HepG2 (cell line): ENCODE measurements around the gene DYNC2H1. TPM values are rescaled to one million over a fixed set of nuclear protein-coding genes. Genes with fewer than 3 reads are reported as not detected.

Source experiments
- ATM ChIP-seq: fragments of 450-650 bp; IDR thresholded peaks from 2 replicates; pipeline ENCODE4 v1.7.1; 2017; ENCODE audit warnings: mild to moderate bottlenecking, borderline replicate concordance
- BRF2 ChIP-seq: sonication (generic); formaldehyde crosslinking; IDR thresholded peaks from 2 replicates; pipeline ENCODE4 v1.8.1; 2022; ENCODE audit warnings: mild to moderate bottlenecking, missing genetic modification reagents
- CENPT ChIP-seq: sonication (generic); formaldehyde crosslinking; IDR thresholded peaks from 2 replicates; pipeline ENCODE4 v1.8.0; 2022; ENCODE audit warnings: low read depth, mild to moderate bottlenecking, moderate library complexity, missing genetic modification reagents
- ERF ChIP-seq: IDR thresholded peaks from 2 replicates; pipeline ENCODE4 v1.6.1; 2018; ENCODE audit warnings: missing biosample characterization, missing genetic modification reagents
- HNRNPL ChIP-seq: fragments of 200-400 bp; formaldehyde crosslinking; IDR thresholded peaks from 2 replicates; pipeline ENCODE4 v1.6.1; 2017; ENCODE audit warnings: mild to moderate bottlenecking, low read depth, low read length
- KAT8 ChIP-seq: IDR thresholded peaks from 2 replicates; pipeline ENCODE4 v1.6.1; 2016; ENCODE audit warnings: missing genetic modification reagents, missing compliant biosample characterization
- LCORL ChIP-seq, 2 experiments: fragments of 450-650 bp in 1 of 2; sonication (generic) in 1 of 2; formaldehyde crosslinking in 1 of 2; IDR thresholded peaks; 2 replicates each; pipeline versions ENCODE4 v1.5.0 to v1.6.1; 2017 to 2020; ENCODE audit warnings: antibody characterized with exemption in 1 of 2, missing genetic modification reagents in 1 of 2
- MXD4 ChIP-seq: IDR thresholded peaks from 2 replicates; pipeline ENCODE4 v1.6.1; 2016; ENCODE audit warnings: mild to moderate bottlenecking, missing biosample characterization, missing genetic modification reagents
- NR3C1 ChIP-seq: sonication (generic); formaldehyde crosslinking; IDR thresholded peaks from 2 replicates; pipeline ENCODE4 v1.4.0; 2020; ENCODE audit warnings: missing genetic modification reagents
- RELA ChIP-seq: sonication (generic); formaldehyde crosslinking; IDR thresholded peaks from 2 replicates; pipeline ENCODE4 v1.4.0; 2020; ENCODE audit warnings: missing genetic modification reagents
- THAP7 ChIP-seq: sonication (generic); formaldehyde crosslinking; IDR thresholded peaks from 2 replicates; pipeline ENCODE4 v1.8.1; 2023; ENCODE audit warnings: mild to moderate bottlenecking, missing genetic modification reagents
- ZFX ChIP-seq: sonication (generic); formaldehyde crosslinking; IDR thresholded peaks from 2 replicates; pipeline ENCODE4 v1.4.0; 2020; ENCODE audit warnings: mild to moderate bottlenecking, low read depth, missing genetic modification reagents, moderate library complexity
- ZNF12 ChIP-seq: sonication (generic); formaldehyde crosslinking; IDR thresholded peaks from 2 replicates; pipeline ENCODE4 v1.5.0; 2020; ENCODE audit warnings: missing genetic modification reagents
- ZNF282 ChIP-seq: fragments of 450-650 bp; IDR thresholded peaks from 2 replicates; pipeline ENCODE4 v1.6.1; 2018; ENCODE audit not compliant: partially characterized antibody
- ZNF382 ChIP-seq: sonication (generic); formaldehyde crosslinking; IDR thresholded peaks from 2 replicates; pipeline ENCODE4 v1.5.0; 2020; ENCODE audit warnings: missing genetic modification reagents, mild to moderate bottlenecking, borderline replicate concordance
- ZNF414 ChIP-seq: sonication (generic); formaldehyde crosslinking; IDR thresholded peaks from 2 replicates; pipeline ENCODE4 v1.5.0; 2020; ENCODE audit warnings: missing genetic modification reagents
- polyA plus RNA-seq, 8 experiments: library from polyadenylated mRNA; depleted of rRNA in 3 of 8; stranded (reverse) in 7 of 8; unstranded in 1 of 8; fragments of >200 nt; fragmentation: Illumina TruSeq in 4 of 8; extraction: Trizol in 4 of 8; gene quantifications; 2 replicates each; pipeline versions ENCODE4 v1.2.1 to v1.2.3, GENCODE V29; 2011 to 2016; ENCODE audit warnings: low read depth in 4 of 8, missing spikeins in 1 of 8, mixed read lengths in 1 of 8; ENCODE audit not compliant: insufficient read depth in 1 of 8
- total RNA-seq, 5 experiments: library from RNA; depleted of rRNA; stranded (reverse); fragments of >200 nt; fragmentation: Illumina TruSeq; extraction: Trizol; gene quantifications; 2 replicates each; pipeline ENCODE4 v1.2.3, GENCODE V29; 2016; ENCODE audit warnings: low read depth in 1 of 5
- TF ChIP-seq, protein P1 (sequence below): sonication (generic); formaldehyde crosslinking; IDR thresholded peaks from 2 replicates; pipeline ENCODE4 v1.4.0; 2020; ENCODE audit warnings: missing genetic modification reagents, mild to moderate bottlenecking, borderline replicate concordance
- TF ChIP-seq, protein P2 (sequence below): sonication (generic); formaldehyde crosslinking; IDR thresholded peaks from 2 replicates; pipeline ENCODE4 v1.5.0; 2020; ENCODE audit warnings: mild to moderate bottlenecking, missing genetic modification reagents

DYNC2H1 gene
- total and polyA plus RNA-seq, 2 of the 13 experiments (the other 11 are each of a cell fraction or from before 2014, with no cell fraction given): 0.49 to 0.66 TPM

- TF ChIP-seq, protein P1, sequence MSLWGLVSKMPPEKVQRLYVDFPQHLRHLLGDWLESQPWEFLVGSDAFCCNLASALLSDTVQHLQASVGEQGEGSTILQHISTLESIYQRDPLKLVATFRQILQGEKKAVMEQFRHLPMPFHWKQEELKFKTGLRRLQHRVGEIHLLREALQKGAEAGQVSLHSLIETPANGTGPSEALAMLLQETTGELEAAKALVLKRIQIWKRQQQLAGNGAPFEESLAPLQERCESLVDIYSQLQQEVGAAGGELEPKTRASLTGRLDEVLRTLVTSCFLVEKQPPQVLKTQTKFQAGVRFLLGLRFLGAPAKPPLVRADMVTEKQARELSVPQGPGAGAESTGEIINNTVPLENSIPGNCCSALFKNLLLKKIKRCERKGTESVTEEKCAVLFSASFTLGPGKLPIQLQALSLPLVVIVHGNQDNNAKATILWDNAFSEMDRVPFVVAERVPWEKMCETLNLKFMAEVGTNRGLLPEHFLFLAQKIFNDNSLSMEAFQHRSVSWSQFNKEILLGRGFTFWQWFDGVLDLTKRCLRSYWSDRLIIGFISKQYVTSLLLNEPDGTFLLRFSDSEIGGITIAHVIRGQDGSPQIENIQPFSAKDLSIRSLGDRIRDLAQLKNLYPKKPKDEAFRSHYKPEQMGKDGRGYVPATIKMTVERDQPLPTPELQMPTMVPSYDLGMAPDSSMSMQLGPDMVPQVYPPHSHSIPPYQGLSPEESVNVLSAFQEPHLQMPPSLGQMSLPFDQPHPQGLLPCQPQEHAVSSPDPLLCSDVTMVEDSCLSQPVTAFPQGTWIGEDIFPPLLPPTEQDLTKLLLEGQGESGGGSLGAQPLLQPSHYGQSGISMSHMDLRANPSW (CRISPR knock-in tag): 0 out of 2 replicates have a peak, but pooled peaks have one; percentile 79
- TF ChIP-seq MXD4 (peak; percentile 92; the same call in 1 of the 2 replicates), BRF2 (CRISPR knock-in tag) (no peak), HNRNPL (no peak), THAP7 (CRISPR knock-in tag) (no peak), ATM (no peak), KAT8 (CRISPR knock-in tag) (peak; percentile 96), ZNF414 (CRISPR knock-in tag) (peak; percentile 62; the same call in 1 of the 2 replicates), ZNF12 (CRISPR knock-in tag) (0 out of 2 replicates have a peak, but pooled peaks have one; percentile 9), ZFX (peak; percentile 88), LCORL (IDR thresholded peaks at IDR 0.05) (no peak), LCORL (CRISPR knock-in tag; IDR thresholded peaks at IDR 0.05) (peak; percentile 47; the same call in 1 of the 2 replicates), RELA (CRISPR knock-in tag) (peak; percentile 89), NR3C1 (CRISPR knock-in tag) (no peak), ZNF282 (no peak), ZNF382 (CRISPR knock-in tag) (no peak), CENPT (CRISPR knock-in tag) (no peak), ERF (CRISPR knock-in tag) (peak; percentile 71; the same call in 1 of the 2 replicates)
- TF ChIP-seq, protein P2, sequence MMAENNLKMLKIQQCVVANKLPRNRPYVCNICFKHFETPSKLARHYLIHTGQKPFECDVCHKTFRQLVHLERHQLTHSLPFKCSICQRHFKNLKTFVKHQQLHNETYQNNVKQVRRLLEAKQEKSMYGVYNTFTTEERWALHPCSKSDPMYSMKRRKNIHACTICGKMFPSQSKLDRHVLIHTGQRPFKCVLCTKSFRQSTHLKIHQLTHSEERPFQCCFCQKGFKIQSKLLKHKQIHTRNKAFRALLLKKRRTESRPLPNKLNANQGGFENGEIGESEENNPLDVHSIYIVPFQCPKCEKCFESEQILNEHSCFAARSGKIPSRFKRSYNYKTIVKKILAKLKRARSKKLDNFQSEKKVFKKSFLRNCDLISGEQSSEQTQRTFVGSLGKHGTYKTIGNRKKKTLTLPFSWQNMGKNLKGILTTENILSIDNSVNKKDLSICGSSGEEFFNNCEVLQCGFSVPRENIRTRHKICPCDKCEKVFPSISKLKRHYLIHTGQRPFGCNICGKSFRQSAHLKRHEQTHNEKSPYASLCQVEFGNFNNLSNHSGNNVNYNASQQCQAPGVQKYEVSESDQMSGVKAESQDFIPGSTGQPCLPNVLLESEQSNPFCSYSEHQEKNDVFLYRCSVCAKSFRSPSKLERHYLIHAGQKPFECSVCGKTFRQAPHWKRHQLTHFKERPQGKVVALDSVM: 0 out of 2 replicates have a peak, but pooled peaks have one; percentile 9
These were observed 17.3 kb upstream of the DYNC2H1 start, which contains the start of gene DCUN1D5 (continued) for GRCh38 chr11:103091801-103092524.
